ENCODE data around the gene RPS6KL1. TPM values are rescaled to one million over a fixed set of nuclear protein-coding genes. Genes with fewer than 3 reads are reported as not detected.

Gene RPS6KL1
- total RNA-seq, 1 donor from 2014 or later: 18.6 TPM

DNA sequence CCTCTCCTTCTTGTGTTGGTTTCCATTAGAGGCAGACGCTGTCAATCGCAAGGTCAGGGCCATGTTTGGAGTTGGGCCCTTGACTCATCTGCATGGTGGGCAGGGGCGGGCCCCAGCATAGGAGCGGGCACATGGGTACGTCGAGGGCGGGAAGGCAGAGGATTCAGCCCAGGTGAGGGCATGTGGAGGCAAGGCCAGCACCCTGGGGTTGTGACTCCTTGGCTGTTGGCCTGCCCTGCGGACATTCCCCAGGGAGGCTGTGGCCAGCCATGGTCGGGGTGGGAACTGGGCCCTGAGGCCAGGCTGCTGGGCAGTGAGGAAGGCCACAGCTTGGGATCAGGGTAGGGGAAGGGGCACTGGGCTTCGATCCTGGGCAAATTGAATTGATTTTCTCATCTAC is 10.3 kb downstream of the RPS6KL1 start:
- no peak for DNase-seq (ENCODE audit: low spot score)

GRCh38 chr14:74912111-74912510 is 10.9 kb downstream of the RPS6KL1 start:
- no peak for DNase-seq (ENCODE audit: low spot score)

DNA sequence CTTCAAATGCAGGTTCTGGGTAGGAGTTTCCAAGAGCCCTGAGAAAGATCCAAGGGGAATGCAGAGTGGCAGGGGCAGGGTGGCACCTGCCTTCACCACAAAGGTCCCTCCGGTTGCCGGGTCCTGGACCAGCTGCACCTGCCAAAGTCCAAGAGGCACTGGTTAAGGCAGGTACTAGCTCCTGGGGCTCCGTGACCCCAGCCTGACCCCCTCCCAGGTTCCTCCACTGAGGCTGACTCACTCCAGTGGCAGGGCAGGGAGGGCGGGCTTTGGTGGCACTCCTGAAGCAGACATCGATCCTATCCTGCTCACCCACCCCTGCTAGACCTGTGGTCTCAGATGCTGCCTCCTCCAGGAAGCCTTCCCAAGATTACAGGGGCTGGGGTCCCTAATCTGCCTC is 11.4 kb downstream of the RPS6KL1 start:
- peak; percentile 36 for DNase-seq (ENCODE audit: low spot score)

DNA sequence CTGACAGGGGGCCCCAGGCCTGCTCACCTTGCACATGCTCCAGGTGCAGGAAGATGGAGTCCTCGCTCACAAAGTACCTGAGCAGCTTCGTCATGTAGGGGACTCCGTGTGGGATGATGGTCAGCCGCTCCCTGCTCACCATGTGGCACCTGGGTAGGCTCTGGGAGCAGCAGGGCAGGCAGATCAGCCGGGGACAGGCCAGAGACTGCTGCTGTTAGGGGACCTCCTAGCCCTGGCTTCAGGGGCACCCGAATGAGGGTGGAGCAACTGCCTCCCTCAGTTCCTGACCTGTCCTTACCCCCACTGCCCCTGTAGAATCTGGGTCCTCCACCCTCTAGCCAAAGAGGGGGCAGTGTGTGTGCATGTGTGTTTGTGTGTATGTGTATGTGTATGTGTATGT is 11.8 kb downstream of the RPS6KL1 start:
- no peak for DNase-seq (ENCODE audit: low spot score)

GRCh38 chr14:74910556-74910955 is 12.5 kb downstream of the RPS6KL1 start:
- no peak for DNase-seq (ENCODE audit: low spot score)

- DNase-seq (ENCODE audit: low spot score): no peak
Measured at GRCh38 chr14:74909911-74910310, 13.1 kb downstream of the RPS6KL1 start.

DNA sequence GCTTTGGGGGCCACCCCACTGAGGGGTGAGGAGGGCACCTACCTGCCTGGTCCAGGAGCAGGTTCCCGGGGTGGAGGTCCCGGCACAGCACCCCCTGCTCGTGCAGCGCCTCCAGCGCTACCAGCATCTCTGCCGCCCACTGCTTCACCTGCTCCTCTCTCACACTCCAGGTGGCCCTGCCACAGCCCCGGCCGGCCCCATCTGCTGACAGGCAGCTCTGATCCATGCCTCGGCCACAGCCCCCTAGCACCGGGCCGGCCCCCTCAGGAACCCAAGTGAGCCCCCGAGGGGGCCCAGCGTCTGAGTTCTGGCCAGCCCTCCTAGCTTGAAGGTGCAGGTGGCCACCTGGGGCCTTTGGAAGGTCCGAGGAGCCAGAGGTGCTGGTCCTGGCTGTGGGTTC is 13.6 kb downstream of the RPS6KL1 start:
- no peak for DNase-seq (ENCODE audit: low spot score)

DNA sequence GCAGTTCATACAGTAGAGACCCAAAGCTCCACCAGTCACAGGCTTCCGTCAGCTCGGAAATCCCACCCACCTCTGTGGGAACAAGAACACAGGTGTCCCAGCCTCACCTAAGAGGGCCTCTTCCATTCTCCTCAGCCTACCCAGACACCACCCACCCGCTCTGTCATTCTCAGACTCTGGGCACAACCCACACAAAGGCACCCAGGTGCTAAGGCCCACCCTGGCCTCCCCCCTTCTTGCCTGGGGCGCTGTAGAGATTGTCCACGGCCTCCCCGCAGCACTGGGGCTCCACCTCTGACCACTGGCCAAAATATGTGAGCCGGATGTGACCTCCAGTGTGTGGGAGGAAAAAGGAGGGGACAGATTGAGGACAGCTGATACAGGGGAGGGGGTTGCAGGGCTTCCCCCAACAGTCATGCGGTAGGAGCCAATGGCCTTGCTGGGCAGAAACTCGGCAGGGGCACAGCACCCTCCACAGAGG is 14.2 kb downstream of the RPS6KL1 start:
- no peak for DNase-seq (ENCODE audit: low spot score)

GRCh38 chr14:74907744-74908143 is 15.3 kb downstream of the RPS6KL1 start:
- DNase-seq (ENCODE audit: low spot score): no peak

- no peak for DNase-seq (ENCODE audit: low spot score)
Measured at GRCh38 chr14:74906925-74907521, 16.0 kb downstream of the RPS6KL1 start.

GRCh38 chr14:74905595-74906142 is 17.4 kb downstream of the RPS6KL1 start:
- DNase-seq (ENCODE audit: low spot score): peak; percentile 58

- DNase-seq (ENCODE audit: low spot score): no peak
Measured at GRCh38 chr14:74904635-74905503, 18.2 kb downstream of the RPS6KL1 start.

DNA sequence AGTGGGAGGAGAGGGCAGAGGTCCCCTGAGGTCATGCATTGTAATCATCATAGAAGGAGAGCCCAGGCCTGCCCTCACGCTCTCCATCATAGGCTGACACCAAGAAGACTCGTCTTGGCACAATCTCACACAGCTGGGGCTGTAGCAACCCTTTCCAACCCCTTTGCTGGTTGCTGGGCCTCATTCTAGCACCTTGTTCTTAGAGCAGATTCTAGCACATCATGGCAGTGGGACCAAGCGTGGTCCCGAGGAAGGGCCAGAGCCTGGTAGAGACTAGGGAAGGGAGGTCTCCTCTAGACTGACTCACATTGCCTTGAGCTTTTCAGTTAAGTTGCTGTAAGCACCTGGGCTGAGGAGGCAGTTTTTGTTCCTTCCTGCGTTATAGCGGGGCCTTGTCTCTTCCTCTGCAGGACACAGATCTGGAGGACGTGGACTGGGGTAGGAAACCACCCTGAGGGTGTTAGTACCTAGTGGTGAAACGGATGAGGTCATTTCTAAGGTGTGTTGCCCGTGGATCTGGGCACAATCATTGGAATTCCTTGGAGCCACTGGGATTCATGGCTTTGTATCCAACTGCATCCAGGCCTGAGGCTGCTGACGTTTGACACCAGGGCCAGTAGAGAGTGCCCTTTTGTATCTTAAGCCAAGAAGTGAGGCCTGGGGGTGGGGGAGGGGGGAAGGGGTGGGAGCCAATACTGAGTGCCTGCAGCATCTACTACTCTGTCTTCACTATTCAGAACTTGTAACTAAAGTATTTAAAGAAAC is 19.9 kb downstream of the RPS6KL1 start:
- DNase-seq (ENCODE audit: low spot score): no peak

DNA sequence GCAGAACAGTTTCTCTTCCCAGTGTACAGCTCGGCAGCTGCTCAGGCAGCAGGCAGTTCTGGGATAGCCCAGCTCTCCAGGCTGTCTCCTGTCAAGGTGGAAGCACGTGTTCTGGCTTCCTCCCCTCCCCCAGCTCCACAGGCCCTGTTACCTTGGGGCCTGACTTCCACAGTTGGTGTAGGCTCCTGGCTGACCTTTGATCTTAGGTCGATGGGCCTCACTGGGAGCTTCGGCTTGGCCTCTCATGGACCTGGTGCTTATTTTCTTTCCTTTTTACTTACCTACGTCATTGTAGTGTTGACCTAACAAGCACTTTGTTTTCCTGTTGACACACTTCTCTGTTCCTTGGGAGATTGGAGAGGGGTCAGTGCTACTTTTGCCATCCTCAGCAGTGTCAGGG is 24.4 kb downstream of the RPS6KL1 start:
- DNase-seq (ENCODE audit: low spot score): no peak

GRCh38 chr14:74898083-74898482 is 25.0 kb downstream of the RPS6KL1 start:
- DNase-seq (ENCODE audit: low spot score): no peak

- DNase-seq (ENCODE audit: low spot score): no peak
Measured at GRCh38 chr14:74897642-74898041, 25.4 kb downstream of the RPS6KL1 start.

DNA sequence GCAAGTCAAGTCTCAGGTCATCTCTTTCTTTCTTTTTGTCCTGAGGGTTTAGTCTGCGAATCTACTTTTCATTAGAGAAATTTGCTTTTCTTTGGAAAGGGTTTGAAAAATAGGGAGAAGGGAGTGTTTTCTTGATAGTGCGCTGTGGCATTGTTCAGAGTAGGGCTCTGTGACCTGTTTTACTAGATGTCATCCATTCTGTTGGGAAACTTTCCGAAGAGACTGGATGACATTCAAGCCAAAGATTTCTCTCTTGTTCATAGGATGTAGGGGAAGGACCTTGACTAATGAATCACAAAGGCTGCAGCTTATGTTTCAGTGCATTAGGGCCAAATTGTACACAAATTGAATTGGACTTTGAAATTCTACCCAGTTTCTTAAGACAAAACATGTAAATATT is 26.7 kb downstream of the RPS6KL1 start:
- DNase-seq (ENCODE audit: low spot score): no peak

DNA sequence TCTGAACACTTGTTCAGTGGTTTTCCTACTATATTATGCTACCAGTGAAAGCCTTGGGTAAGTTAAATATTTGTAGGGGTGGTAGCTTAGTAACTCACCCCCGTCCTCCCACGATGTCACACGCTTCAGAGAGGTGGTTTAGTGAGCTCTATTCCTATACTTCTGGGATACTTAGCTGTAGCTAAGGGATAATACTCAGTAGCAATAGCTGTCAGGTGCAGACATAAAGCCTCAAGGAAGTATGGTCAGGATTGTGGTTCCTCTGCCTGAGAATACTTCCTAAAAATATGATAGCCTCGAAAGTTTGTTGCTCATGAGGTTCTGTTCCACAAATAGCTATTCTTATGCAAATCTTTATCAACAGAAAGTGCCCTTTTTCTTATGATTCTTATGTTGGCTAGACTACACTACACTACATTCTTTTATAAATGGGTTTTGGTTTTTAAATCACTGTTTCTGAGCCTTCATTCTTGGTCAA is 29.4 kb downstream of the RPS6KL1 start:
- no peak for DNase-seq (ENCODE audit: low spot score)

GRCh38 chr14:74892745-74893144 is 30.3 kb downstream of the RPS6KL1 start:
- no peak for DNase-seq (ENCODE audit: low spot score)

- DNase-seq (ENCODE audit: low spot score): no peak
Measured at GRCh38 chr14:74891870-74892269, 31.2 kb downstream of the RPS6KL1 start.

GRCh38 chr14:74890262-74890661 is 32.8 kb downstream of the RPS6KL1 start:
- DNase-seq (ENCODE audit: low spot score): no peak

Data from mucosa of gallbladder (tissue), 1 donor.